GM18907 (cell line): Measurements from ENCODE around the gene ACAT2.
"Not testable (repeated sequence)": the region's sequence is repeated elsewhere in the genome, so short reads cannot be mapped to it uniquely, and the experiment has no call there.

ENCODE experiments used
- ATAC-seq: cut with Tn5 transposase; IDR thresholded peaks from one replicate; pipeline ENCODE4 v1.9.1; 2021; ENCODE audit warnings: mild to moderate bottlenecking, moderate library complexity; ENCODE audit not compliant: unreplicated experiment

ACAT2 gene

DNA sequence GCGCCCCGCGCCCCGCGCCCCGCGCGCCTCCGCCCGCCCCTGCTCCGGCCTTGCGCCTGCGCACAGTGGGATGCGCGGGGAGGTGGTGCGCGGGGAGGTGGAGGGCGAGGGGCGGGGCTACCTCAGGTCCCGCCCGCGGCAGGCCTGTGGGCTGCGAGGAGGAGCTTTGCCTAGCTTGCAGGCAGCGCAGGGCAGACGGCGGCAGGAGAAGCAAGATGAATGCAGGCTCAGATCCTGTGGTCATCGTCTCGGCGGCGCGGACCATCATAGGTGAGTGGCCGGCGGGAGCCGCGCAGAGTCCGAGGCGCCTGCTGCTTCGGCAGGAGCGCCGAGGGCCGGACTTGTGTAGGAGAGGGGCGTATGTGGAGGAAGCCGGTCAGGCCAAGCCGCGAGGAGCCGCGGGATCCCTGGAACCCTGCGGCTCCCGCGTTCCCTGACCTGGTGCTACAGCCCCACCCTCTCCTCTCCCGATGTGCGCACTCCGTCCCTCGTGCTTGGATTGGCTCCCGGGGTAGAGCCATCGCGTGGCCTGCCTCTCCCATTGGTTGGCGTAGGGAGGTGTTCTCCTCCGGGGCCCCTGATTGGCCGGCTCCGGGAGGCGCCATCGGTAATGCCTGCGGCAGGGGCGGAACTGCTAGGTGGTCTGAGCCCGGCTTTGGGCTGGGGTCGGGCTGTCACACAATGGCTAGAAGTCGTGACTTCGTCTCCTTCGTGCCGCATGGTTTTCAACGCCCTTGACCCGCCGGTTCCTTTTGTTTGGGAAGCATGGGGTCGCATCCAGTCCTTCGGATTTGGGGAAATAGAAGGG, at the start of gene ACAT2:
ACAT2 (plus strand) TSS at position 173 of the 808 bp plus-strand sequence; CDS start at position 216, 43 bp downstream.
- peak; percentile 98 for ATAC-seq

GRCh38 chr6:159712389-159712788, 49.5 kb upstream of the ACAT2 start:
- not testable (repeated sequence) for ATAC-seq

DNA sequence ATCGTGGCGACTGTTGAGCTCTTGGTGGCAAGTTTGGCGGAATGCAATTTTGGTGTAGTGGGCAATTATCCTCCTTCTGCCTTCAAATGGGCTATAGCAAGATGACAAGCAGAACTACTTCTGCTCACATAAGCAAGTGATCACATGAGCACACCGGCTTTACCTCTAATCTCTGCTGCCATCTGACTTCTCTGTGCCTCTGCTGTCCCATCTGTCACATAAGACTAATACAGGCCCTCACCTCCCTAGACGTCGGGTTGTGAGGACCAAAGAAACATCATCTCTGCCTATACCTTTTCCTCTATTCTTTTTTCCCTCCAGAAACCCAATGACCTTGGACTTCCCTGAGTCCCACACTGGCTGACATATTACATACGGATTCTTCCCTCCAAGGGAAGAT, 47.9 kb upstream of the ACAT2 start:
- no peak for ATAC-seq

DNA sequence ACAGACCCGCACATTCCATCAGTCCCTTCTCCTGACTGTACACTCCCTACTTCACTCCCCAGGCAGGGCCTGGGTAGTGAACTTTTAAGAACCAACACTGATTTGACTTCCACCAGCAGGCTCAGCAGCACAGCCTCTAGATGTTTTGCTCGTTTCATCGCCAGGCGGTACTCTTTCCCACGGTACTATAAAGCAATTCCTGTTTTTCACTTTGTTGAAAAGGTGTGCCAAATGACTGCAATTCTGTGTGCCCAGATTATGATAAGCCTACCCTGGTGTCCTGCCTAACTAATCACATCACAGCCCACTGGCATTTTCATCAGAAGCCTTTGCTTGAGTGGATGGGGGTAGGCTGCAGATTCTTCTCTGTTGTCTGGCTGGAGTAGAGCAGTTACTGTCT, 47.4 kb upstream of the ACAT2 start:
- no peak for ATAC-seq

DNA sequence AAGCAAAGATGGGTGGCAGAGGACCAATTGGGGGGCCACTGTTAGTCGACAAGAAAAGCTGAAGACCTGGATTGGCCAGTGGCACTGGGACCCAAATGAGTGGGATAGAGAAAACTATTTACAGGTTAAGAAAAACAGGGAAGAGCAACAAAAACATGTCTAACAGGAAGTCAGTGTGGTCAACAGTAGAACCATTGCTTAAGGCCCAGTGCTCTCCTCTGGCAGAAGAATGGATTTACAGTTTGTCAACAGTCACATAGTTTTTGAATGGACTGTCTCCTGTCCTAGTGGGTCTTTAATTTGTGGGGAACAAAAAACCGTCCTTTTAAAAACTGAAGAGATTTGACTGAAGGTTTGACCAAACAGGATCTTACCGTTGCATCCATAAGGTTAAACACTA, 46.7 kb upstream of the ACAT2 start:
- ATAC-seq, result no peak

DNA sequence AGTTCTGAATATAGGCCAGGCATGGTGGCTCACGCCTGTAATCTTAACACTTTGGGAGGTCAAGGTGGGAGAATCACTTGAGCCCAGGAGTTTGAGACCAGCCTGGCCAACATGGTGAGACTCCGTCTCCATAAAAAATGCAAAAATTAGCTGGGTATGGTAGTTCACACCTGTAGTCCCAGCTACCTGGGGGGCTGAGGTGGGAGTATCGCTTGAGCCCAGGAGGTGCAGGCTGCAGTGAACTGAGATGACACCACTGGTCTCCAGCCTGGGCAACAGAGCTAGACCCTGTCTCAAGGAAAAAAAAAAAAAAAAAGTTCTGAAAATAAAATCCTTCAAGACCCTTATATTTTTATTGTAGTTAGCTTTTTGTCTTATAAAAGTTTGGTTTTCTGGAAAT, 46.2 kb upstream of the ACAT2 start:
- no peak for ATAC-seq

GRCh38 chr6:159716247-159717096, 45.4 kb upstream of the ACAT2 start:
- ATAC-seq, result no peak

- no peak for ATAC-seq
These were observed 43.2 kb upstream of the ACAT2 start for GRCh38 chr6:159718634-159719033.

DNA sequence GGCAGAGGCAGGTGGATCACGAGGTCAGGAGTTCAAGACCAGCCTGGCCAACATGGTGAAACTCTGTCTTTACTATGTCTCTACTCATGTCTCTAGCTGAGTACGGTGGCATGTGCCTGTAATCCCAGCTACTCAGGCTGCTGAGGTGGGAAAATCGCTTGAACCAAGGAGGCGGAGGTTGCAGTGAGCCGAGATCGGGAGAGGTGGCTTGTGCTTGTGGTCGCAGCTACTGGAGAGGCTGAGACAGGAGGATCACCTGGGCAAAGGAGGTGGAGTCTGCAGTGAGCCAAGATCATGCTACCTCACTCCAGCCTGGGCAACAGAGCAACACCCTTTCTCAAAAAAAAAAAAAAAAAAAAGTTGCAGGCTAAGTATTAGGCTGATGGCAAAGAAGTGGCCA, 42.6 kb upstream of the ACAT2 start:
- ATAC-seq, result no peak

DNA sequence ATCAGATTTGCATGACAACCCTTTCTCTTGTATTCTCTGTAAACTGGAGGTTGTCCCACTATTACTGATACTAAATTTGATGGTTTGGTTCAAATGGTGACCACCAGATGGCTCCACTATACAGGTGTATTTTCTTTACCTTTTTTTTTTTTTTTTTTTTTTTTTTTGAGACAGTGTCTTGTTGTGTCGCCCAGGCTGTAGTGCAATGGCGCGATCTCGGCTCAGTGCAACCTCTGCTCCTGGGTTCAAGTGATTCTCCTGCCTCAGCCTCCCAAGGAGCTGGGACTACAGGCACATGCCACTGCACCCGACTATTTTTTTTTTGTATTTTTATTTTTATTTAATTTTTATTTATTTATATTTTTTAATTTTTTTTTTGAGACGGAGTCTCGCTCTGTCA, 41.1 kb upstream of the ACAT2 start:
- no peak for ATAC-seq

GRCh38 chr6:159721981-159722380, 39.9 kb upstream of the ACAT2 start:
- not testable (repeated sequence) for ATAC-seq

DNA sequence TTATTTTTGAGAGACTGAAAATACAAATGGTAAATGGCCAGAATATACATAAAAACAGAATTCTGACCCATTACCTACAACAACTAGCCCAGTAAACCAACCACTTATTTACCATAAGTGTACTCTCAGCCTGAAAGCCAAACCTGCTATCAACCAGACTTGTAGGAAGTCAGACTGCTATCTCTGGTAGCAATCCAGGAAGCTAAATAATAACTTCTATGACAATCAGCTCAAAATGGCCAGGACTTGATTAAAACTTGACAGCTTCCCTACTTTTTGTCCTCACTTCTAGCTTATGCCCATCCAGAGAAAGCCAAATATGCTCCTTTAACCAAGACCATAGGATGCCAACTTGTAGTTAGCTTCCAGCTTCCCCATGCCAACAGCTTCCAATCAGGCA, 39.2 kb upstream of the ACAT2 start:
- ATAC-seq, result no peak

DNA sequence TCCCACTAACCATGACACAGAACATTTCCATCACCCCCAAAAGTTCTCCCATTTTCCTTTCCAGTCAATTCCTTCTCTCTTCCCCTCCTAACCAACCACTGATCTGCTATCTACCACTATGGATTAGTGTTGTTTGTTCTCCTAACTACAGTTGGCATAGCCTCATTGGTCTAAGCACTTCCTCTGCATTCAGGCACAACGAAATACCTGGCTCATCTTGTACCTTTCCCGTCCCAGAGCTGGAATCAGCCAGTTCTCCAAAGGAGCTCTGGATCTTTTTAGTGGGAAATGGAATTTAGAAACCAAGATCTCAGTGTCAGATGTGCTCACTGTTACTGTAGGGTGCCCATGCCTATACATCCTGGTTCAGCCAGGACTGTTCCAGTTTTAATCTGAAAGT, 38.6 kb upstream of the ACAT2 start:
- no peak for ATAC-seq

DNA sequence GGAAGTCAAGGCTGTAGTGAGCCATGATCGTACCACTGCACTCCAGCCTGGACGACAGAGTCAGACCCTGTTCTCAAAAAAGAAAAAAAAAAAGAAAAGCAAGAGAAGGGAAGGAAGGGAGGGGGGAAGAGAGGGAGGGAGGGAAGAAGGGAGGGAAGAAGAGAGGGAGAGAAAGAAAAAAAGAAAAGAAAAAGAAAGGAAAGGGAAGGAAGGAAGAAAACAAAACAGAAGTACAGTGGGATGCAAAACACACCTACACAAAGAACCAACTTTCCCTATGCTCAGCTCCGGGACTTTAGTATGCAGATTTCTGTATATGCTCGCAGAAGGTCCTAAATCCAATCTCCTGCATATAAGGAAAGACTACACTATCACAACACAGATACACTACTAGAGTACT, 37.1 kb upstream of the ACAT2 start:
- ATAC-seq, result no peak

- ATAC-seq, result not testable (repeated sequence)
These were observed 36.6 kb upstream of the ACAT2 start for GRCh38 chr6:159725208-159725607.

- peak; percentile 34 for ATAC-seq
These were observed 35.5 kb upstream of the ACAT2 start for GRCh38 chr6:159726255-159726917.

- peak; percentile 82 for ATAC-seq
These were observed 34.7 kb upstream of the ACAT2 start, which contains the start of gene WTAP for GRCh38 chr6:159726918-159727716. Gene WTAP, plus strand, starts transcription at chr6:159727506. Its CDS starts 8,760 bp downstream, at chr6:159736266.

- ATAC-seq, result peak; percentile 50
These were observed 34.0 kb upstream of the ACAT2 start for GRCh38 chr6:159727717-159728445.

DNA sequence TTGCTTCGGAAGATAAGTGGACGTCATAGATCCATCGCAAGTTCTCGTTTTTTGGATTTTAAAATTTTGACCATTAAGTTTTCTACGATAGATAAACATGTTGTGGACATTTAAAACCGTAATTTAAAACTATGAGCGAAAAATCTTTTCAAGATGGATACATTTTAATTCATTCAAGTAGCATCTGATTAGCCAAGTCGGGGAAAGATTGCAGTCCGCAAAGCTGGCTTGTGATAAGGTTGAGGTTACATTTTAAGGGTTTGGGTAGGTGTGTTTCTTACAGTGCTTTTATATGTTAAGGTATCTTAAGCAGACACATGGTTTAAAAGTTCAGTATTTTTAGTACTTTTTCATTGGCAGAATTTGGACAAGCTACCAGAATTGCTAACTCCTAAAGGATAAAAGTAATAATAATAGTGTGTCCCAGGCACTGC, 33.3 kb upstream of the ACAT2 start:
- ATAC-seq, result no peak
